Neural progenitor cell (in vitro differentiated cells): Measurements from ENCODE around the gene PBX1.

Experiments
- EZH2 ChIP-seq: fragments of 200-600 bp; sonication (generic); IDR thresholded peaks from 2 replicates; pipeline ENCODE4 v1.6.1; 2017; ENCODE audit warnings: antibody characterized with exemption, mild to moderate bottlenecking, moderate library complexity
- EZH2phosphoT487 ChIP-seq: fragments of 200-600 bp; sonication (generic); IDR thresholded peaks from 2 replicates; pipeline ENCODE4 v1.6.1; 2017; ENCODE audit warnings: antibody characterized with exemption
- TF ChIP-seq, protein P1 (sequence below): fragments of 200-600 bp; sonication (generic); IDR thresholded peaks from 2 replicates; pipeline ENCODE4 v1.5.1; 2017; ENCODE audit warnings: antibody characterized with exemption, mild to moderate bottlenecking

DNA sequence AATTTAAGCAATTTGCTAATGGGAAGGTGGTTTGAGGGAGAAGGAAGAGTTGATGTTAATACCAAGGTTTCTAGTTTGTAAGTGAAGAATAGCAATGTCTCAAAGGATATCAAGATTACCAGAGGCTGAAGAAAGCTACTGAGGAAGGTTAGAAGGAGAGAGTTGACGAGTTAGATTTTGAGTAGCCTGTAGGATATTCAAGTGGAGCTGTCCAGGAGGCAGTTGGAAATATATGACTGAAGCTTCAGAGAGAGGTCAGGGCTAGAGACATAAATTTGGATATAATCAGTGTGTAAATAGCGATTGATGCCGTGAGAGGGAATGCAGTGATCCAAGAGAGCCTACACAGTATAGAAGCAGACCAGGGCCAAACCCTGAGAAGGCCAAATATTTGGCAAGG lies 48.4 kb downstream of the PBX1 start:
- TF ChIP-seq, protein P1, sequence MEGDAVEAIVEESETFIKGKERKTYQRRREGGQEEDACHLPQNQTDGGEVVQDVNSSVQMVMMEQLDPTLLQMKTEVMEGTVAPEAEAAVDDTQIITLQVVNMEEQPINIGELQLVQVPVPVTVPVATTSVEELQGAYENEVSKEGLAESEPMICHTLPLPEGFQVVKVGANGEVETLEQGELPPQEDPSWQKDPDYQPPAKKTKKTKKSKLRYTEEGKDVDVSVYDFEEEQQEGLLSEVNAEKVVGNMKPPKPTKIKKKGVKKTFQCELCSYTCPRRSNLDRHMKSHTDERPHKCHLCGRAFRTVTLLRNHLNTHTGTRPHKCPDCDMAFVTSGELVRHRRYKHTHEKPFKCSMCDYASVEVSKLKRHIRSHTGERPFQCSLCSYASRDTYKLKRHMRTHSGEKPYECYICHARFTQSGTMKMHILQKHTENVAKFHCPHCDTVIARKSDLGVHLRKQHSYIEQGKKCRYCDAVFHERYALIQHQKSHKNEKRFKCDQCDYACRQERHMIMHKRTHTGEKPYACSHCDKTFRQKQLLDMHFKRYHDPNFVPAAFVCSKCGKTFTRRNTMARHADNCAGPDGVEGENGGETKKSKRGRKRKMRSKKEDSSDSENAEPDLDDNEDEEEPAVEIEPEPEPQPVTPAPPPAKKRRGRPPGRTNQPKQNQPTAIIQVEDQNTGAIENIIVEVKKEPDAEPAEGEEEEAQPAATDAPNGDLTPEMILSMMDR = no peak
- TF ChIP-seq EZH2 = no peak
- no peak for TF ChIP-seq EZH2phosphoT487
